ENCODE data around the gene ASCL5.

ASCL5 gene

GRCh38 chr1:201125019-201125418, 2.0 kb downstream of the ASCL5 start:
- Histone ChIP-seq H3K27ac (ENCODE audit: low read length) (no peak overlapping the region), H3K9me2 (replicated peaks; ENCODE audit: insufficient read depth, low read length) (no peaks in the 10 kb centered on the region), H3K79me2 (ENCODE audit: low read length) (no peaks in the 10 kb centered on the region), H3F3A (ENCODE audit: insufficient read depth, low read length) (no peaks in the 10 kb centered on the region), H3K9me3 (replicated peaks; ENCODE audit: insufficient read depth, low read length) (no peaks in the 10 kb centered on the region), H3K4me2 (ENCODE audit: low read depth, low read length) (no peak overlapping the region), H3K36me3 (replicated peaks; ENCODE audit: insufficient read depth, low read length) (no peaks in the 10 kb centered on the region), H3K27me3 (replicated peaks; ENCODE audit: insufficient read depth, low read length) (no peaks in the 10 kb centered on the region), H3K4me1 (ENCODE audit: low read length) (peaks cover 11% of the 10 kb centered on the region), H2AFZ (ENCODE audit: low read length) (no peak overlapping the region), H4K20me1 (ENCODE audit: insufficient read depth, low read length) (no peaks in the 10 kb centered on the region), H3K4me3 (ENCODE audit: low read length) (no peak overlapping the region), H3K9ac (ENCODE audit: low read length) (no peak overlapping the region)
- no peak for DNase-seq
- TF ChIP-seq EZH2 (optimal IDR thresholded peaks at IDR 0.05; ENCODE audit: low read depth, low read length) (no peak), CTCF (IDR thresholded peaks at IDR 0.05; ENCODE audit: low read length) (no peak), EZH2phosphoT487 (IDR thresholded peaks at IDR 0.05; ENCODE audit: low read length) (no peak)

- DNase-seq: no peak
- Histone ChIP-seq H4K20me1 (ENCODE audit: insufficient read depth, low read length) (no peaks in the 10 kb centered on the region), H3K4me2 (ENCODE audit: low read depth, low read length) (no peak overlapping the region), H3K9me3 (replicated peaks; ENCODE audit: insufficient read depth, low read length) (no peaks in the 10 kb centered on the region), H3K9me2 (replicated peaks; ENCODE audit: insufficient read depth, low read length) (no peaks in the 10 kb centered on the region), H3K4me1 (ENCODE audit: low read length) (peaks cover 9% of the 10 kb centered on the region), H3K27ac (ENCODE audit: low read length) (no peak overlapping the region), H3K9ac (ENCODE audit: low read length) (no peak overlapping the region), H3K27me3 (replicated peaks; ENCODE audit: insufficient read depth, low read length) (no peaks in the 10 kb centered on the region), H3F3A (ENCODE audit: insufficient read depth, low read length) (no peaks in the 10 kb centered on the region), H3K36me3 (replicated peaks; ENCODE audit: insufficient read depth, low read length) (no peaks in the 10 kb centered on the region), H3K4me3 (ENCODE audit: low read length) (no peak overlapping the region), H3K79me2 (ENCODE audit: low read length) (no peaks in the 10 kb centered on the region), H2AFZ (ENCODE audit: low read length) (no peak overlapping the region)
- TF ChIP-seq CTCF (IDR thresholded peaks at IDR 0.05; ENCODE audit: low read length) (no peak), EZH2phosphoT487 (IDR thresholded peaks at IDR 0.05; ENCODE audit: low read length) (no peak)
Measured at GRCh38 chr1:201123866-201124265, 3.1 kb downstream of the ASCL5 start.

- H3K9me2 ChIP-seq (replicated peaks; ENCODE audit: insufficient read depth, low read length): no peaks in the 10 kb centered on the region
- no peak overlapping the region for H3K9ac ChIP-seq (ENCODE audit: low read length)
- no peak overlapping the region for H3K4me2 ChIP-seq (ENCODE audit: low read depth, low read length)
- no peaks in the 10 kb centered on the region for H3F3A ChIP-seq (ENCODE audit: insufficient read depth, low read length)
- H3K4me1 ChIP-seq (ENCODE audit: low read length): no peaks in the 10 kb centered on the region
- H3K79me2 ChIP-seq (ENCODE audit: low read length): no peaks in the 10 kb centered on the region
- H4K20me1 ChIP-seq (ENCODE audit: insufficient read depth, low read length): no peaks in the 10 kb centered on the region
- no peaks in the 10 kb centered on the region for H3K36me3 ChIP-seq (replicated peaks; ENCODE audit: insufficient read depth, low read length)
- H2AFZ ChIP-seq (ENCODE audit: low read length): no peak overlapping the region
- DNase-seq: no peak
- H3K9me3 ChIP-seq (replicated peaks; ENCODE audit: insufficient read depth, low read length): no peaks in the 10 kb centered on the region
- TF ChIP-seq EZH2 (optimal IDR thresholded peaks at IDR 0.05; ENCODE audit: low read depth, low read length): no peak
- no peak for TF ChIP-seq EZH2phosphoT487 (IDR thresholded peaks at IDR 0.05; ENCODE audit: low read length)
- no peak for TF ChIP-seq CTCF (IDR thresholded peaks at IDR 0.05; ENCODE audit: low read length)
- H3K4me3 ChIP-seq (ENCODE audit: low read length): no peak overlapping the region
- H3K27me3 ChIP-seq (replicated peaks; ENCODE audit: insufficient read depth, low read length): no peaks in the 10 kb centered on the region
- H3K27ac ChIP-seq (ENCODE audit: low read length): no peak overlapping the region
Measured at GRCh38 chr1:201122321-201122957, 4.5 kb downstream of the ASCL5 start.
